Uterus (tissue), 2 donors: ENCODE results near the gene MAT2B.

Source experiments
- CTCF ChIP-seq, 4 experiments: fragments of 200-600 bp in 2 of 4; fragments of 450-650 bp in 2 of 4; sonication (generic) in 2 of 4; IDR thresholded peaks; one replicate each; pipeline ENCODE4 v1.5.1; 2016 to 2019; ENCODE audit warnings: antibody characterized with exemption in 4 of 4, mild to moderate bottlenecking in 2 of 4, moderate library complexity in 1 of 4
- POLR2A ChIP-seq, 2 donors: fragments of 450-650 bp; IDR thresholded peaks; one replicate each; pipeline ENCODE4 v1.6.1; 2016; ENCODE audit warnings: antibody characterized with exemption in 2 of 2, mild to moderate bottlenecking in 1 of 2, moderate library complexity in 1 of 2

DNA sequence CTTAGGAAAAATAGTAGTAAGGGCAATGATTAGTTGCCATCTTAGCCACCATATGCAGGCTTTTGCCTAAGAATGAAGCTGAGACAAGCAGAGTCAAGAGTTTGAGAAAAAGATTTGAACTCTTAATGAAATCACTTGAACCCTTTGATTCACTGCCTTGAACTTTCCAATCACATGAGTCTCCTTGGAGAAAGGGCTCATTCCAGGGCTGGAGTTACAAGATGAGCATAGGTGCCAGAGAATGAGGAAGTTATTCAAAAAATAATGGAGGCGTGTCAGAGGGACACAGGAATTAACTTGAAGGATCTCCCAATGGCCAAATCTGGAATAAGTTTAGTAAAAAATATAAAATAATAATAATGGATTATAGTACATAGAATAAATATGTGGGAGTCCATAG is 35.3 kb downstream of the MAT2B start:
- no peak for TF ChIP-seq CTCF (IDR thresholded peaks at IDR 0.05)
- TF ChIP-seq POLR2A (IDR thresholded peaks at IDR 0.05): no peak
